GM12874 (cell line): Measurements from ENCODE around the gene DCTN3.

ENCODE experiments used
- CTCF ChIP-seq: IDR thresholded peaks from 2 replicates; pipeline ENCODE4 v1.5.1; 2011; ENCODE audit warnings: low read depth, mild to moderate bottlenecking, control low read depth, low read length, moderate library complexity; ENCODE audit not compliant: insufficient read depth

Gene DCTN3

GRCh38 chr9:34611251-34611810 is 9.0 kb downstream of the DCTN3 start:
- TF ChIP-seq CTCF: no peak

- TF ChIP-seq CTCF: no peak
These were observed 9.7 kb downstream of the DCTN3 start for GRCh38 chr9:34610434-34611206.

GRCh38 chr9:34607331-34607730 is 13.0 kb downstream of the DCTN3 start:
- no peak for TF ChIP-seq CTCF

DNA sequence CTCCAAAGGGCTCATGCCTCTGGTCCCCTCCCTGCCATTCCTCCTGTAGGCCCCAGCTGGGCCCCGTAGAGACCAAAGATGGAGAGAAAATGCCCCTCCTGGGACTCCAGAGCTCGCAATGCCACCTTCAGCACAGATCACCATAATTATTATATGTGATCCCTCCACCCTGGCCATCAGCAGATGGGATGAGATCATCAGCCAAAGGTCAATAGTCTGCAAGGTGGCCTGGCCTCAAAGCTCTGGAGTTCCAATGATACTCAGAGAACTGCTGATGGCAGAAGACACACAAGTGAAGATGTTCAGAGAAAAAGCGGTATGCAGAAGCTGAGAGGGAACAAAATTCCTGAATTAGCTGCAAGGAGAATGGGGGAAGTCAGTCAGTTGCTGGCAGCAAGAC is 13.4 kb downstream of the DCTN3 start:
- no peak for TF ChIP-seq CTCF

DNA sequence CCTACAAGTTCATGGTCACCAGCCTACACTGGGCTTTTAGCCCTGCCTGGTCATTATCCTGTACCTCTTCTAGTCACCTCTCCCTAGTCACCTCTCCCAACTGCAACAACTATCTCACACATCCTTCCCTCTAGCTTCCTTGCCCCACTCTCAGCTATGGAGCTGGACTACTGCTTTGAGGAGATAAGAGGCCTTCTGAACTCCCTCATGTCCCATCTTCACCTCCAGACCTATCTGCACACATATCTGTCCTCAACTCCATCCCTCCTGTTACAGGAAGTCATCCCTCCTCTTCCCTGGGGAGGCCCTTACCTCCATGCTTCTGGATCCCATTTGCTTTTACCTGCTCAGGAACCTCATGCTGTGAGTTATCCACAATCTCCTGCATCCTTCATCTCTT is 14.1 kb downstream of the DCTN3 start:
- TF ChIP-seq CTCF: no peak

GRCh38 chr9:34603610-34604231 is 16.6 kb downstream of the DCTN3 start:
- TF ChIP-seq CTCF: peak; percentile 82

- TF ChIP-seq CTCF: no peak
These were observed 18.2 kb downstream of the DCTN3 start for GRCh38 chr9:34601937-34602573.
